Measurements from ENCODE around the gene COL4A1.

GRCh38 chr13:110311443-110312338 is 4.7 kb upstream of the COL4A1 start:
- TF ChIP-seq CTCF (IDR thresholded peaks at IDR 0.05; ENCODE audit: low read length) = no peak
- no peak for TF ChIP-seq EZH2 (IDR thresholded peaks at IDR 0.05; ENCODE audit: borderline replicate concordance, low read length)

Measured in OCI-LY1 (cell line).